Dendritic cell treated with granulocyte-macrophage colony-stimulating factor and Interleukin-4, amounts not matched to agents 40 ng/mL and 50 ng/mL, for 4 days (primary cell): Measurements from ENCODE around the gene FNDC3B.

Experiments used
- H3K27ac Mint-ChIP-seq: one replicate; pipeline ENCODE4 v1.8.0; 2022; ENCODE audit warnings: mild to moderate bottlenecking, mixed read lengths
- H3K27me3 Mint-ChIP-seq: one replicate; pipeline ENCODE4 v1.8.0; 2022; ENCODE audit warnings: mild to moderate bottlenecking, mixed read lengths
- H3K36me3 Mint-ChIP-seq: one replicate; pipeline ENCODE4 v1.8.0; 2022; ENCODE audit warnings: low read depth, mixed read lengths
- H3K4me1 Mint-ChIP-seq: one replicate; pipeline ENCODE4 v1.8.0; 2022; ENCODE audit warnings: low read depth, mixed read lengths
- H3K4me3 Mint-ChIP-seq: one replicate; pipeline ENCODE4 v1.8.0; 2022; ENCODE audit warnings: mild to moderate bottlenecking, moderate library complexity, mixed read lengths
- H3K9me3 Mint-ChIP-seq: one replicate; pipeline ENCODE4 v1.8.0; 2022; ENCODE audit warnings: mixed read lengths
- intact Hi-C: fragments of 100-400 bp; cut with micrococcal nuclease; formaldehyde crosslinking; loops from one replicate; pipeline ENCODE4 v1.15.0; 2022

Gene FNDC3B

GRCh38 chr3:172302203-172302602 is 262.8 kb downstream of the FNDC3B start:
- Mint-ChIP-seq H3K27me3 (no peaks in the 10 kb centered on the region), H3K4me3 (no peak overlapping the region), H3K9me3 (no peaks in the 10 kb centered on the region), H3K36me3 (peaks cover 91% of the 10 kb centered on the region), H3K4me1 (peaks cover 8% of the 10 kb centered on the region), H3K27ac (peak overlapping the region; percentile 26)
- intact Hi-C loops: no loop called here

DNA sequence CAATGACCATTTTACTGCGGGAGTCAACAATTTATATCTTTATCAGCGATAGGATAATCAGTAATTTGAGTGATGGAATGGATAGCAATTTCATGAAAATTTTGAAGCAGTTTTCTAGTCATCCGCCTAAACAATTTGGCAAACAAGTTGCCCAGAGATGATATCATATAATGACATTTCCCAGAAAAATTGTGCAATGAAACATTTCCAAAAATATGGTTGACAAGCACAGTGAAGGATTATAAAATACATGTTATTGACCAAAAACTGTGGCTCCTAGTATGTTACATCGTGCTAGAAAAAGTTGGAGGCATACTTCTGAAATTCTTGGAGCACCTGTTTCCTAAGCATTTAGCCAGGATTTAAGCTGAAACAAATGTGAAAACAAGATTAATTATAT is 263.8 kb downstream of the FNDC3B start:
- Mint-ChIP-seq H3K27ac (no peak overlapping the region), H3K9me3 (no peaks in the 10 kb centered on the region), H3K4me1 (peaks cover 8% of the 10 kb centered on the region), H3K4me3 (no peak overlapping the region), H3K27me3 (no peaks in the 10 kb centered on the region), H3K36me3 (peaks cover 92% of the 10 kb centered on the region)
- intact Hi-C loops: no loop called here

DNA sequence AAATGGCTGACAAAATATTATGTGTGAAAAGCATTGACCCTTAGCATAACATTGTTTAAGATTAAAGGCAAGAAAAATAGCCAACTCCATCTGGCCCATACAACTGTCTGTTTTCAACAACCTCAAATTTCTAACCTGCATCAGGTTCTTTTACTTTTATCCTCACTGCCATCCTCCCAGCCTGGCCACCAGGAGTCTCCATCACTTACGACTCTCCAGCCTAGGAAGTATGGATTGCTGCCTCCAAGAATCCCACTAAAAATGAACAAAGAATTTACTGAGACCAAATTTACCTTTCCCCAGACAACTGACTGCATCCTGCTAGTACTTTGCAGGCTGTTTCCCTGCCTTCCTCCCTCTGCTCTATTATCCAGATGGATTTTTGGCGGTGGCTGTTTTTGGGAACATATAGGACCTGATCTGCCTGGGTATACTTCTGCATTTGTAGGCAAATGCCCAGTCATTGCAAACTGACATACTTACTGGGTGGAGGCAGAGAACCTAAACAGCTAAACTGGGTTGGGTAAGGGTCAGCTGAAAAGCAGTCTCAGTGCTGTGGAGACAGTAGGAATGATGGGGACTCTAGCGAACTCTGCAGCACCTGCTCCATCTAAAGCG is 264.7 kb downstream of the FNDC3B start:
- Mint-ChIP-seq H3K9me3 (no peaks in the 10 kb centered on the region), H3K27ac (peak overlapping the region; percentile 68), H3K27me3 (no peaks in the 10 kb centered on the region), H3K4me3 (no peak overlapping the region), H3K4me1 (peaks cover 8% of the 10 kb centered on the region), H3K36me3 (peaks cover 92% of the 10 kb centered on the region)
- intact Hi-C loops: no loop called here

DNA sequence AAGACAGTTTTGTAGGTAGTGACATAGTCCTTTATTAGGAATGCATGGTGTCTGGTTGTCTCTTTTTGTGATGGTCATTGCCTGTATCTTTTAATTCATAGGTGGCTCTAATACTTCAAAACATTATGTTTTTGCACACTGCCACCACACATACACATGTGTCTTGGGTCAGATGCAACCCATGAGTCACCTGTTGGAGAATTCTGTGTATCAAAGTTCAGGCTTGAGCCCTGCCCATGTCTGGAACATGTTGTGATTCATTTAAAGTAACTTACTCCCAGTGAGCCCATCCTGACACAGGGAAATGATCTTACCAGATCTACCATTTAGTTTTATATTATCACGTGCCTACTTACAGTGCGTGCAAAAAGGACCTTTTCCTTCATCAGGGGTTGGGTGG is 266.2 kb downstream of the FNDC3B start:
- Mint-ChIP-seq H3K4me3 (no peak overlapping the region), H3K9me3 (no peaks in the 10 kb centered on the region), H3K36me3 (peaks cover 92% of the 10 kb centered on the region), H3K4me1 (peaks cover 14% of the 10 kb centered on the region), H3K27ac (no peak overlapping the region), H3K27me3 (no peaks in the 10 kb centered on the region)
- intact Hi-C loops: no loop called here

GRCh38 chr3:172305974-172306373 is 266.6 kb downstream of the FNDC3B start:
- intact Hi-C loops: no loop called here
- Mint-ChIP-seq H3K4me1 (peaks cover 14% of the 10 kb centered on the region), H3K9me3 (no peaks in the 10 kb centered on the region), H3K27me3 (no peaks in the 10 kb centered on the region), H3K27ac (no peak overlapping the region), H3K36me3 (peaks cover 92% of the 10 kb centered on the region), H3K4me3 (no peak overlapping the region)

DNA sequence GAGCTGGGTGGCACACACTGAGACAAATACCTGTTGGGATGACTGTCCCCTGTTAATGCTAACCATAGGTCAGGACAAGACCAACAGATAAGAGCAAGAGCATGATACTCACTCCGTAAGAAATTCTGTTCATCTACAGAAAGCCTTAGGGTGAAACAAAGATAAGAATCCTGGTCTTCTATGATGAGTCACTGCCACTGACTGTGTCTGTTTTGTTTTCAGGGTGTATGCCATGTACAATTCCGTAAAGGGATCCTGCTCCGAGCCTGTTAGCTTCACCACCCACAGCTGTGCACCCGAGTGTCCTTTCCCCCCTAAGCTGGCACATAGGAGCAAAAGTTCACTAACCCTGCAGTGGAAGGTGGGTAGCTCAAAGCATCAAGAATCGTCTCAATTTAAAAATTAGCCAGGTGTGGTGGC is 267.8 kb downstream of the FNDC3B start:
- intact Hi-C loops: no loop called here
- no peak overlapping the region for H3K27ac Mint-ChIP-seq
- H3K36me3 Mint-ChIP-seq: peaks cover 92% of the 10 kb centered on the region
- H3K4me3 Mint-ChIP-seq: no peak overlapping the region
- H3K27me3 Mint-ChIP-seq: no peaks in the 10 kb centered on the region
- no peaks in the 10 kb centered on the region for H3K9me3 Mint-ChIP-seq
- peaks cover 15% of the 10 kb centered on the region for H3K4me1 Mint-ChIP-seq

DNA sequence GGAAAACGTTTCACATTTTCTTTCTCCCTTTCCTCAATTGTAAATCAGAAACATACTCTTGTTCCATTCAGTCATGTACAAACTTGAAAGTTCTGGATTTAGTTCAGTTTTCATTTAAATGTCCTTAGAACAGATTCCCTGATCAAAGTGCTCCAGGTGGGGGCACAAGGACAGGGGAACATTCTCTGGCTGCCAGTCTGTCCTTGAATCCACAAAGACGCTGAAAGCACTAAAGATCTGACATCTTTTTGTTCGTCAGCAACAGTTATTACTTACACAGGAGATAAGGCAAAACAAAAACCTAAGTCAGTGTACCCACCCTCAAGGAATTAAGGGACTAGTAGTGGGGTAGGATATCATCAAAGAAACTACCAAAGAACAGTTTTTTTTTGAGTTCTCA is 269.7 kb downstream of the FNDC3B start:
- intact Hi-C loops: no loop called here
- no peak overlapping the region for H3K4me3 Mint-ChIP-seq
- peaks cover 97% of the 10 kb centered on the region for H3K36me3 Mint-ChIP-seq
- H3K9me3 Mint-ChIP-seq: no peaks in the 10 kb centered on the region
- peak overlapping the region; percentile 62 for H3K27ac Mint-ChIP-seq
- H3K4me1 Mint-ChIP-seq: peaks cover 22% of the 10 kb centered on the region
- H3K27me3 Mint-ChIP-seq: no peaks in the 10 kb centered on the region

DNA sequence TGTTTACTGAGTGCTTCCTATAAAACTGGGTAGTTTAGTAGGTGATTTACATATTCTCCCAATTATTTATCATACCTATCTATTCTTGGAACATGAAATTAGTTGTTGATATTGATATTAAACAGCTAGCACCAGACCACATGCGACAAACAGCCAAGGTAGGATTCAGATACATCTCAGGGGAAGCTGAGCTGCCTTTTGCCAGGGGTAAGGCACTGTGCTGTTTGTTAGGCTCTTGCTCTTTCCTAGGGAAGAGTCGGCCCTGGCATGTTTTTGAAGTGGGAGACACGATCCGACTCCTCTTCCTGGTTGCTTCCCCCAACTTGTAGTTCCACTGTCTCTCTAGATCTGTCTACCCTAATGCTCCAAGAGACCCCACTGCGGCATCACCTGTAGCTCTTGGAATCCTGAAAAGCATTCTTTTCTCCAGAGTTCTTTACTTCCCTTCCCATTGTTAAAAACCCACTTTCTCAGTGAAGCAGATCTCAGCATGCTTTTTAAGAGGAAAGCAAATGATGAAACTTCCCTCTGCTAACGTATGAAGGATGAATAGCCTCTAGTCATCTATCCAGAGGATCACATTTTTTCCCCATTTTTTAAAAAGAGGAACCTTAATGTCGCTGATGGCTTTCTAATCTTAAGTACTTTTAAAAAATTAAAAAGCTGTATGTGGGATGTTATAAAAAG is 270.5 kb downstream of the FNDC3B start:
- Mint-ChIP-seq H3K27me3 (no peaks in the 10 kb centered on the region), H3K36me3 (peaks cover 96% of the 10 kb centered on the region), H3K4me3 (no peak overlapping the region), H3K4me1 (peaks cover 17% of the 10 kb centered on the region), H3K27ac (peak overlapping the region; percentile 58), H3K9me3 (no peaks in the 10 kb centered on the region)
- intact Hi-C loops: no loop called here

DNA sequence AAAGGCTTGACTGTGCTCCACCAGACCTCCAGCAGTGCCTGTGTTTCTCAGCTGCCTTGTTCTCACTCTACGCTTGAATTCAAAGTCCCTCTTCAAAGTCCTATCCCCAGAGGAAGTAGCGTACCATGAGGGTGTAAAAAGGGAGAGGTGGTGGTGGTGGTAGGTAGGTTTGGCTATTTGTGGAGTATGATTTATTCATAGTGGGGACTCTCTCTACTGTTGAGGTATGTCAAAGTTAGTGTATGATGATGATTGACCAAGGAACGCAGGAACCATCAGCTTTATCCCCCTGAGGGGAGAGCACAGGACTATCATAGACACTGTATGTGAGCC is 271.0 kb downstream of the FNDC3B start:
- intact Hi-C loops: no loop called here
- no peaks in the 10 kb centered on the region for H3K27me3 Mint-ChIP-seq
- peaks cover 96% of the 10 kb centered on the region for H3K36me3 Mint-ChIP-seq
- peak overlapping the region; percentile 58 for H3K27ac Mint-ChIP-seq
- no peak overlapping the region for H3K4me3 Mint-ChIP-seq
- H3K4me1 Mint-ChIP-seq: peaks cover 20% of the 10 kb centered on the region
- no peaks in the 10 kb centered on the region for H3K9me3 Mint-ChIP-seq

DNA sequence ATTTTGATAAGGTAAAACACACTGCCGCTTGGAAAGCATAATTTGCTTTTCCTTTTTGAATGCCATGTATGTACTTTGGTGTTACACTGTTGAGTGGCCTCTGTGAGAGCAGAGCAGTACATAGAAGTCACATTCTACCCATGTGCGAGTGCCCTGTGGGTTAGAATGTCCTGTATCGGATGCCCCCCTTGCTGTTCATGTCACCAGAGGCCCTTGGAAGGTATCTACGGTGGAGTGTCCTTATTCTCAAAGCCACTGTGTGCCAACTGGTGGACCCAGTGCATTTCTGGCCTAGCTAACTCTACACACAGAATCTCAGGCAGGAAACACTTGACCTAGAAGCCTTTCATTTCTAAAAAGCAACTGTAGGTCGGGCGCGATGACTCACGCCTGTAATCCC is 271.8 kb downstream of the FNDC3B start:
- Mint-ChIP-seq H3K9me3 (no peaks in the 10 kb centered on the region), H3K4me3 (no peak overlapping the region), H3K36me3 (peaks cover 95% of the 10 kb centered on the region), H3K27ac (no peak overlapping the region), H3K27me3 (no peaks in the 10 kb centered on the region), H3K4me1 (peaks cover 28% of the 10 kb centered on the region)
- intact Hi-C loops: no loop called here

DNA sequence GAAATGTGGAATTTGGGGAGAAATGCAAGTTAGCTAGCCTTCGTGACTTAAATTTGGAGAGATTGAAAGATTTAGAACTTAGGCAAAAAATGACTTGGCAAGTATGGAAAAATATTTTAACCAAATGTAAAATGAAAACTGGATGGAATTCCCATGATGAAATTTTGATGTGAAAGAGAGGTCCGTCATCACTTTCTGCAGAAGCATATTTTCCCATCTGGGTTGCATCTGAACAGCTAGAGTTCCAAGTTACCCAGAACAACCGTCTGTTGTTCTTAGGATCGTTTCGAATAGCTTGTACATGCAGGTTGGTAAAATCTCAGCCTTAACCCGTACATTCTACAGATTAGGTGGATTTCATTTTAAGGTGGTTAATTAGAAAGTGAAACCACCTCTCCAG is 272.6 kb downstream of the FNDC3B start:
- Mint-ChIP-seq H3K4me3 (no peak overlapping the region), H3K9me3 (no peaks in the 10 kb centered on the region), H3K27me3 (no peaks in the 10 kb centered on the region), H3K27ac (no peak overlapping the region), H3K36me3 (peaks cover 91% of the 10 kb centered on the region), H3K4me1 (peaks cover 29% of the 10 kb centered on the region)
- intact Hi-C loops: no loop called here

- no peaks in the 10 kb centered on the region for H3K27me3 Mint-ChIP-seq
- peaks cover 88% of the 10 kb centered on the region for H3K36me3 Mint-ChIP-seq
- no peaks in the 10 kb centered on the region for H3K9me3 Mint-ChIP-seq
- peaks cover 34% of the 10 kb centered on the region for H3K4me1 Mint-ChIP-seq
- intact Hi-C loops: no loop called here
- H3K27ac Mint-ChIP-seq: peak overlapping the region; percentile 11
- no peak overlapping the region for H3K4me3 Mint-ChIP-seq
Measured at GRCh38 chr3:172312711-172313110, 273.3 kb downstream of the FNDC3B start.

DNA sequence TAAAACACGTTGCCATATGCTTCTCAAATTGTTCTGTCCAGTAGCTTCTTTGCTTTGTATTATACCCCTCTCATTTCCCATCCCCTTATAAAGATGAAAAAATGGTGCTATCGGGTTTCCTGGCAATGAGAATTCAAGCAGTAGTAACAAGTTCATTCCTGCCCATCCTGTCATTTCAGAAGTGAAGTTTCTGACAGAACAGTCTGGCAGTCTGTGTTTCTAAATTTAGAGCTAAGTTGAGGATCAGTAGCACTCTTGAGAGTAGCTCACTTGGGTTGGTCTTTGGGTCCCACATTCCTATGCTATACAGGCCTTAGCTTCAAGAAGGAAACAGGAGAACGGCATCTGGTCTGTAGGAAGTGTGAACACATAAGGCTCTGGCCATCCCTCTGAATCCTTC is 274.3 kb downstream of the FNDC3B start:
- Mint-ChIP-seq H3K27ac (no peak overlapping the region), H3K27me3 (no peaks in the 10 kb centered on the region), H3K9me3 (no peaks in the 10 kb centered on the region), H3K4me3 (no peak overlapping the region), H3K36me3 (peaks cover 80% of the 10 kb centered on the region), H3K4me1 (peaks cover 43% of the 10 kb centered on the region)
- intact Hi-C loops: no loop called here

GRCh38 chr3:172314591-172315160 is 275.3 kb downstream of the FNDC3B start:
- Mint-ChIP-seq H3K36me3 (peaks cover 72% of the 10 kb centered on the region), H3K9me3 (no peaks in the 10 kb centered on the region), H3K4me1 (peaks cover 53% of the 10 kb centered on the region), H3K27me3 (no peaks in the 10 kb centered on the region), H3K27ac (peak overlapping the region; percentile 58), H3K4me3 (no peak overlapping the region)
- intact Hi-C loops: no loop called here
